ENCODE measurements around the gene DIP2B.

- TF ChIP-seq EZH2 (IDR thresholded peaks at IDR 0.05) (no peak), POLR2AphosphoS5 (IDR thresholded peaks at IDR 0.05; ENCODE audit: borderline replicate concordance, low read depth, low read length) (no peak)
These were observed 85.1 kb downstream of the DIP2B start for GRCh38 chr12:50589650-50590435.
